Thoracic aorta (tissue), 2 donors: ENCODE measurements around the gene CACNA1B. TPM values are rescaled to one million over a fixed set of nuclear protein-coding genes. Genes with fewer than 3 reads are reported as not detected.

ENCODE experiments used
- ATAC-seq: fragments of 150-250 bp; one replicate; pipeline ENCODE4 v1.8.0; 2017; ENCODE audit warnings: low read depth; ENCODE audit not compliant: insufficient number of reproducible peaks, low FRiP score
- DNase-seq: peaks from one replicate; pipeline ENCODE4 v3.0.0-alpha.2; 2020; ENCODE audit warnings: low spot score
- H3K27ac ChIP-seq, 2 donors: fragments of 200-600 bp; sonication (generic); 1 replicate in 1 of 2; 2 replicates in 1 of 2; pipeline ENCODE4 v1.5.1; 2016; ENCODE audit warnings: mild to moderate bottlenecking in 2 of 2, moderate library complexity in 2 of 2
- H3K27me3 ChIP-seq: fragments of 200-600 bp; sonication (generic); replicated peaks from 2 replicates; pipeline ENCODE4 v1.6.0; 2016; ENCODE audit warnings: mild to moderate bottlenecking; ENCODE audit not compliant: insufficient read depth
- H3K36me3 ChIP-seq: fragments of 200-600 bp; sonication (generic); one replicate; pipeline ENCODE4 v1.5.1; 2016
- H3K4me1 ChIP-seq, 2 donors: fragments of 200-600 bp; sonication (generic); 1 replicate in 1 of 2; 2 replicates in 1 of 2; pipeline versions ENCODE4 v1.5.1 to v1.6.0; 2016; ENCODE audit warnings: low read depth in 2 of 2, mild to moderate bottlenecking in 1 of 2; ENCODE audit not compliant: control insufficient read depth in 1 of 2
- H3K4me3 ChIP-seq: fragments of 200-600 bp; sonication (generic); 2 replicates; pipeline ENCODE4 v1.5.1; 2016; ENCODE audit warnings: mild to moderate bottlenecking
- H3K9me3 ChIP-seq: fragments of 200-600 bp; sonication (generic); 2 replicates; pipeline ENCODE4 v1.5.1; 2016
- total RNA-seq, 2 donors: library from RNA; depleted of rRNA; stranded (reverse); fragments of >200 nt; gene quantifications; one replicate each; pipeline versions ENCODE4 v1.1.0 to v1.2.3, GENCODE V29; 2016
- TF ChIP-seq, protein P1 (sequence below): fragments of 200-600 bp; sonication (generic); IDR thresholded peaks from one replicate; pipeline ENCODE4 v1.5.1; 2019; ENCODE audit warnings: antibody characterized with exemption

The CACNA1B gene
- total RNA-seq, 2 donors from 2014 or later: 0.07 to 0.14 TPM

DNA sequence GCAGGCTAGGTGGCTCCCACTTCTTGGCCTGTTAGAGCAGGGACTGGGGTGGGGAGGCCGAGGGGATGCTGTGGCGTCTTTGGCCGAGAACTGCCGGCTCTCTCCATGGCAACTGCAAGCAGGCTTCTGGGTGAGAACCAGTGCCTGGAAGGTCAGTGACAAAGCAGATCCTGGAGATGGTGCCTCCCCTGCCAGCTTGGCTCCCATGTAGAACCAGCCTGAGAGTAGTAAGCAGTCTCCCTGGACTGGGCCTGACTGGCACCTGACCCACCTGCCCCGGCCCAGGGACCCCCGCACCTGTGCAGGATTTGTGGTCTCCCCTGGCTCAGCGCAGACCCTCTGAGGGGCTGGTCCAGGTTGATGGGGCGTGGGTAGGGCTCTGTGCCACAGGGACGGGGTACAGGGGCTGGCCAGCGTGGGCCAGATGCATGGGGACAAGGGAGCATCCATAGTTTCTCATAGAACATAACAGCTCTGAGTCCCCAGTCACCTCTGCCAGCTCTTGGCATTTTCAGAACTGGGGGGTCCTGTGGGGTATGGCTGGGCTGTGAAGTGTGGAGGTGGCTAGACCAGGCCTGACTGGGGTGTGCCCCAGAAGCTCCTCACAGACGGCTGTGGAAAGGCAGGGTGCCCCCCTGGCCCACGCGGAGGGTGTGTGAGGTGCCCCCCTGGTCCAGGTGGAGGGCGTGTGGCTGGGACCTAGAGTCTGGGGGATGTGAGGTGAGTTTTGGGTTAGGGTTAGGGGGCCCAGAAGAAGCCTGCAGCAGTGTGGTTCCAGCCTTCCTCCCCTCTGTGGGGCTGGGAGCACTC is 22.2 kb downstream of the CACNA1B start:
- Histone ChIP-seq H3K27me3 (no peaks in the 10 kb centered on the region), H3K27ac (no peak overlapping the region), H3K4me1 (no peaks in the 10 kb centered on the region), H3K9me3 (peaks cover 3% of the 10 kb centered on the region), H3K36me3 (no peaks in the 10 kb centered on the region), H3K4me3 (no peak overlapping the region)
- DNase-seq (no peak), ATAC-seq (no peak)
- TF ChIP-seq, protein P1, sequence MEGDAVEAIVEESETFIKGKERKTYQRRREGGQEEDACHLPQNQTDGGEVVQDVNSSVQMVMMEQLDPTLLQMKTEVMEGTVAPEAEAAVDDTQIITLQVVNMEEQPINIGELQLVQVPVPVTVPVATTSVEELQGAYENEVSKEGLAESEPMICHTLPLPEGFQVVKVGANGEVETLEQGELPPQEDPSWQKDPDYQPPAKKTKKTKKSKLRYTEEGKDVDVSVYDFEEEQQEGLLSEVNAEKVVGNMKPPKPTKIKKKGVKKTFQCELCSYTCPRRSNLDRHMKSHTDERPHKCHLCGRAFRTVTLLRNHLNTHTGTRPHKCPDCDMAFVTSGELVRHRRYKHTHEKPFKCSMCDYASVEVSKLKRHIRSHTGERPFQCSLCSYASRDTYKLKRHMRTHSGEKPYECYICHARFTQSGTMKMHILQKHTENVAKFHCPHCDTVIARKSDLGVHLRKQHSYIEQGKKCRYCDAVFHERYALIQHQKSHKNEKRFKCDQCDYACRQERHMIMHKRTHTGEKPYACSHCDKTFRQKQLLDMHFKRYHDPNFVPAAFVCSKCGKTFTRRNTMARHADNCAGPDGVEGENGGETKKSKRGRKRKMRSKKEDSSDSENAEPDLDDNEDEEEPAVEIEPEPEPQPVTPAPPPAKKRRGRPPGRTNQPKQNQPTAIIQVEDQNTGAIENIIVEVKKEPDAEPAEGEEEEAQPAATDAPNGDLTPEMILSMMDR: no peak

DNA sequence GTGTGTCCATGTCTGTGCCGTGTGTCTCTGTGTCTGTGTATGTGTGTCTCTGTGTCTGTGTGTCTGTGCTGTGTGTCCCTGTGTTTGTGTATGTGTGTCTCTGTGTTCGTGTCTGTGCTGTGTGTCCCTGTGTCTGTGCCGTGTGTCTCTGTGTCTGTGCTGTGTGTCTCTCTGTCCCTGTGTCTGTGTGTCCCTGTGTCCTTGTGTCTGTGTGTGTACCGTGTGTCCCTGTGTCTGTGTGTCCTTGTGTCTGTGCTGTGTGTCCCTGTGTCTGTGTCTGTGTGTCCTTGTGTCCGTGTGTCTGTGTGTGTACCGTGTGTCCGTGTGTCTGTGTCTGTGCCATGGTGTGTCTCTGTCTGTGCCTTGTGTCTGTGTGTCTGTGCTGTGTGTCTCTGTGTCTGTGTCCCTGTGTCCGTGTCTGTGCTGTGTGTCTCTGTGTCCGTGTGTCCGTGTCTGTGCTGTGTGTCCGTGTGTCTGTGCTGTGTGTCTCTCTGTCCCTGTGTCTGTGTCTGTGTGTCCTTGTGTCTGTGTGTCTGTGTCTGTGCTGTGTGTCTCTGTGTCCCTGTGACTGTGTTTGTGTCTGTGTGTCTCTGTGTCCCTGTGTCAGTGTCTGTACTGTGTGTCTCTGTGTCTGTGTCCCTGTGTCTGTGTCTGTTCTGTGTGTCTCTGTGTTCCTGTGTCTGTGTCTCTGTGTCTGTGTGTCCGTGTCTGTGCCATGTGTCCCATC is 23.2 kb downstream of the CACNA1B start:
- Histone ChIP-seq H3K9me3 (peaks cover 3% of the 10 kb centered on the region), H3K27ac (no peak overlapping the region), H3K27me3 (no peaks in the 10 kb centered on the region), H3K4me3 (no peak overlapping the region), H3K4me1 (no peaks in the 10 kb centered on the region), H3K36me3 (no peaks in the 10 kb centered on the region)
- TF ChIP-seq, protein P1: no peak
- DNase-seq: no peak
- no peak for ATAC-seq

DNA sequence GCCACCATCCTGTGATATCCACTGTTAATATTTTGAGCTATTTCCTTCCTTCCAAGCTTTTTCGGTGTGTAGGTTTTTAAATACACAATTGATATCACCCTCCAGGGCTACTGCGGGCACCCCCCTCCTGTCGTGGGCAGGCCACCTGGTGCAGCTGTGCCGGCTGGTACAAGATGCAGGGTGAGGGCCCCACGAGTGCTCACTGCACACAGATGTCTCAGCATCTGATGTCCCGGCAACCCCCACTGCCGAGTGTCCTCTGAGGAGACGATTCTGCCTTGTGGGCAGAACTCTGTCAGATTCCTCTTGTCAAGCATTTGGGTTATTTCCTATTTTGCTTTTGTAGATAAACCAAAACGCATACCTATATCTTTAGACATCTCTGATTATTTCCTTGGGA is 25.1 kb downstream of the CACNA1B start:
- Histone ChIP-seq H3K4me3 (no peak overlapping the region), H3K27ac (no peak overlapping the region), H3K27me3 (no peaks in the 10 kb centered on the region), H3K9me3 (peaks cover 3% of the 10 kb centered on the region), H3K36me3 (no peaks in the 10 kb centered on the region), H3K4me1 (no peaks in the 10 kb centered on the region)
- no peak for DNase-seq
- TF ChIP-seq, protein P1: no peak
- no peak for ATAC-seq

DNA sequence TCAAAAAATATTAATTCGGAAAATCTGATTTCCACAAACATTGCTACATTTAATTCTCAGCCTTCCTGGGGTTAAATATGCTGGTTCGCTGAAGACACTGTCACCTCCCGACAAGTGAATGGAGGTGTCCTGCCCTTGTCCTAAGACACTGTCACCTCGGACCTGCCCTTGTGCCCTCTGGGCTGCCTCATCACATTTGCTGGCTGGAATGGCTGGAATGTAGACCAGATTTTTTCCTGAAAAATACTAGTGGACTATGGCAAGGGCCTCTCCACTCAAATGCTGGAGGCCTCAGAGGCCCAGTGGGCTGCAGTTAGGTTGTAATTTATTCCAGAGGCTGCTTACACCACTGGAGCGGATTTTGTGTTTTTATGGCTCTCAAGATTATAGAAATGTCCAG is 28.2 kb downstream of the CACNA1B start:
- no peaks in the 10 kb centered on the region for H3K27me3 ChIP-seq

DNA sequence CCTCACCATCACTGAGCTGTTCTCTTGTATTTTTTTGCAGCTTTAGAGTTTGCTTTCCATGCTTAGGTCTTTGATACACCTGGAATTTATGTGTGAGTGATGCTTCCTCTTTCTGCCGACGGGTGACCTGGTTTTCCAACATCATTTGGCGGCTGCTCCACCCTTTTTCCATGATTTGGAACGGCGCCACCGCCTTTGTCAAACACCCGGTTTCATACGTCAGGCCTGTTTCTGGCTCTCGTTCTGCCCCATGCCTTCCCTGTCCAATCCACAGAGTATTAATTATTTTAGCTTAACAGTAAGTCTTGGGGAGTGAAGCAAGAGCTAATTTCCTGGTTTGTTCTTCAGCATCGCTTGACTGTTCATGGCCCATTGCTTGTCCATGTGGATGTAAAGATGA is 30.2 kb downstream of the CACNA1B start:
- Histone ChIP-seq H3K27me3 (no peaks in the 10 kb centered on the region), H3K36me3 (no peaks in the 10 kb centered on the region), H3K27ac (no peak overlapping the region), H3K4me1 (no peaks in the 10 kb centered on the region), H3K9me3 (no peaks in the 10 kb centered on the region), H3K4me3 (no peak overlapping the region)
- no peak for ATAC-seq
- TF ChIP-seq, protein P1: no peak
- no peak for DNase-seq

More for the DNA sequence above, 28.2 kb downstream of the CACNA1B start:
- H3K4me3 ChIP-seq: no peak overlapping the region
- ATAC-seq (no peak), DNase-seq (no peak)
- TF ChIP-seq, protein P1: no peak
- peaks cover 3% of the 10 kb centered on the region for H3K9me3 ChIP-seq
- H3K4me1 ChIP-seq: no peaks in the 10 kb centered on the region
- no peaks in the 10 kb centered on the region for H3K36me3 ChIP-seq
- no peak overlapping the region for H3K27ac ChIP-seq
